Activated naive CD8-positive, alpha-beta T cell treated with anti-CD3 and anti-CD28 coated beads, Interleukin-2, amount 50 U/mL, for 24 hours (primary cell): Measurements from ENCODE around the gene ZNF880.
"Not testable (repeated sequence)": the region's sequence is repeated elsewhere in the genome, so short reads cannot be mapped to it uniquely, and the experiment has no call there.

Experiments used
- ATAC-seq: fragments of 150-1000 bp; cut with Tn5 transposase; one replicate; pipeline ENCODE4 v1.10.0; 2021
- DNase-seq: peaks from one replicate; pipeline ENCODE4 v3.0.0; 2021
- H3K27ac Mint-ChIP-seq: one replicate; pipeline ENCODE4 v1.8.0; 2021; ENCODE audit warnings: mild to moderate bottlenecking, mixed read lengths
- H3K27me3 Mint-ChIP-seq: one replicate; pipeline ENCODE4 v1.8.0; 2021; ENCODE audit warnings: mixed read lengths
- H3K36me3 Mint-ChIP-seq: one replicate; pipeline ENCODE4 v1.8.0; 2021; ENCODE audit warnings: low read depth, mixed read lengths
- H3K4me1 Mint-ChIP-seq: one replicate; pipeline ENCODE4 v1.8.0; 2021; ENCODE audit warnings: mixed read lengths
- H3K4me3 Mint-ChIP-seq: one replicate; pipeline ENCODE4 v1.8.0; 2021; ENCODE audit warnings: mild to moderate bottlenecking, moderate library complexity, mixed read lengths
- H3K9me3 Mint-ChIP-seq: one replicate; pipeline ENCODE4 v1.8.0; 2021; ENCODE audit warnings: mixed read lengths

Gene ZNF880

DNA sequence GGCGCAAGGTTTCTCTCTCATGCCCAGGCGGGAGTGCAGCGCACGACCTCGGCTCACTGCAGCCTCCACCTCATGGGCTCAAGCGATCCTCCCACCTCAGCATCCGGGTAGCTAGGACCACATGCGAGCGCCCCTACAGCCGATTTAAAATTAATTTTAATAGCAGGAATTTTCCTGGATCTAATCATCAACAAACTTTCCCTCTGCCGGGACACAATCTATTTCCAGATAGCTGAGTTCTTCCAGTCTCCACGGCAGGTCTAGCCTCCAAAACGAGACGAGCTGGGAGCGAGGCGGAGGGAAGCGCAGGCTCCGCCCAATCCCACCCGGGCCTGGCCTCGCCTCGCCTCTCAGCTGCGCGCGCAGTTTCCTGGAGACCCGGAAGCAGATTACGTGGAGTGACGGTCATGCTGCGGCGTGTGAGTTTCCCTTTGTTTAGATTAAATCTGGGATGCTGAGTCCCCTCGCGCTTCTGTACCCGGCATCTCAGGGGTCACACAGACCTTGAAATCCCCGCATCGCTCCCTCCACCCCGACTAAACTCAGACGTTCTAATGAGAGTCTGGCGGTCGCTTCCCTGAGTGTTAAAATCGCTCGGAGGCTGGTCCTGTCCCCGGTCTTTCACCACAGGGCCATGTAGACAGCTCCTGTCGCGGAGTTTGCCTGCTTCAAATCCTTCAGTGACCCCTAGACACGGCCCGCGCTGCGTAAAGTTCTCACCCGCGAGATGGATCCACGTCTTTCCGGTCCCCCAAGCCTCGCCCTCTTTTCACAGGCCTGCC is at the start of gene ZNF880:
Gene ZNF880, plus strand, starts transcription at position 365 of the 782 bp plus-strand sequence. Its CDS starts 43 bp downstream, at position 408.
- peaks cover 69% of the 10 kb centered on the region for H3K36me3 Mint-ChIP-seq
- H3K27ac Mint-ChIP-seq = peak within 1 kb of the TSS; percentile 93
- ATAC-seq (peak; percentile 98), DNase-seq (peak; percentile 94)
- H3K27me3 Mint-ChIP-seq = no peaks in the 10 kb centered on the region
- H3K4me1 Mint-ChIP-seq = peaks cover 16% of the 10 kb centered on the region
- H3K9me3 Mint-ChIP-seq = peaks cover 54% of the 10 kb centered on the region
- H3K4me3 Mint-ChIP-seq = peak within 1 kb of the TSS; percentile 85

DNA sequence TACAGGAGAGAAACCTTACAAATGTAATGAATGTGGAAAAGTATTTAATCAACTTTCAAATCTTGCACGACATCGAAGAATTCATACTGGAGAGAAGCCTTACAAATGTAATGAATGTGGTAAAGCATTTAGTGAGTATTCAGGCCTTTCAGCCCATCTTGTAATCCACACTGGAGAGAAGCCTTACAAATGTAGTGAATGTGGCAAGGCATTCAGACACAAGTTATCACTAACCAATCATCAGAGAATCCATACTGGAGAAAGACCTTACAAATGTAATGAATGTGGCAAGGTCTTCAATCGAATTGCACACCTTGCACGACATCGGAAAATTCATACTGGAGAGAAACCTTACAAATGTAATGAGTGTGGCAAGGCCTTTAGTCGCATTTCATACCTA is 47.3 kb upstream of the ZNF880 start:
- peaks cover 87% of the 10 kb centered on the region for H3K9me3 Mint-ChIP-seq
- H3K27me3 Mint-ChIP-seq = no peaks in the 10 kb centered on the region
- peaks cover 81% of the 10 kb centered on the region for H3K36me3 Mint-ChIP-seq
- no peaks in the 10 kb centered on the region for H3K4me1 Mint-ChIP-seq
- no peak for ATAC-seq
- no peak overlapping the region for H3K27ac Mint-ChIP-seq
- DNase-seq = no peak
- no peak overlapping the region for H3K4me3 Mint-ChIP-seq

GRCh38 chr19:52331757-52332156 is 38.0 kb upstream of the ZNF880 start:
- H3K27ac Mint-ChIP-seq = no peak overlapping the region
- peaks cover 3% of the 10 kb centered on the region for H3K27me3 Mint-ChIP-seq
- DNase-seq (no peak), ATAC-seq (no peak)
- peaks cover 7% of the 10 kb centered on the region for H3K4me1 Mint-ChIP-seq
- peaks cover 35% of the 10 kb centered on the region for H3K36me3 Mint-ChIP-seq
- no peak overlapping the region for H3K4me3 Mint-ChIP-seq
- H3K9me3 Mint-ChIP-seq = peaks cover 56% of the 10 kb centered on the region

DNA sequence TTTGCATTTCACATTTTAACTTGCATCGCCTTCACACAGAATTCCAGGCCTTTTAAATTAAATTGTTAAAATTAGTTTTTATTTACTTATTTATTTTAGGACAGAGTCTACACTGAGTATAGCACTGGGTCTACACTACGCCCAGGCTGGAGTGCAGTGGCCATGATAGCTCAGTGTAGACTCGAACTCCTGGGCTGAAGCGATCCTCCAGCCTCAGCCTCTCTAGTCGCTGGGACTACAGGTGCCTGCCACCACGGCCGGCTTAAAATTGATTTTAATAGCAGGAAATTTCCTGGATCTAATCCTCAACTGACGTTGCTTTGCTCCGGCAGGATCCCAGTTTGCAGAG is 34.0 kb upstream of the ZNF880 start:
- Mint-ChIP-seq H3K36me3 (peaks cover 40% of the 10 kb centered on the region), H3K4me1 (peaks cover 9% of the 10 kb centered on the region), H3K4me3 (peak overlapping the region; percentile 83), H3K9me3 (peaks cover 48% of the 10 kb centered on the region), H3K27ac (peak overlapping the region; percentile 88), H3K27me3 (peaks cover 3% of the 10 kb centered on the region)
- peak; percentile 33 for ATAC-seq
- no peak for DNase-seq

GRCh38 chr19:52336117-52336790 is 33.5 kb upstream of the ZNF880 start, which contains the start of gene ZNF610:
Gene ZNF610, plus strand, starts transcription at chr19:52336243. Its CDS starts 12,930 bp downstream, at chr19:52349173.
- Mint-ChIP-seq H3K9me3 (peaks cover 43% of the 10 kb centered on the region), H3K27ac (peak within 1 kb of the TSS; percentile 88), H3K36me3 (peaks cover 43% of the 10 kb centered on the region)

GRCh38 chr19:52336791-52337381 is 32.8 kb upstream of the ZNF880 start:
- Mint-ChIP-seq H3K9me3 (peaks cover 40% of the 10 kb centered on the region), H3K27ac (peak overlapping the region; percentile 88), H3K4me3 (peak overlapping the region; percentile 83), H3K4me1 (peaks cover 9% of the 10 kb centered on the region), H3K36me3 (peaks cover 40% of the 10 kb centered on the region), H3K27me3 (peaks cover 3% of the 10 kb centered on the region)
- ATAC-seq = no peak
- DNase-seq = peak; percentile 6

More at GRCh38 chr19:52336117-52336790, 33.5 kb upstream of the ZNF880 start, which contains the start of gene ZNF610:
- DNase-seq = peak; percentile 91
- peaks cover 3% of the 10 kb centered on the region for H3K27me3 Mint-ChIP-seq
- peak within 1 kb of the TSS; percentile 83 for H3K4me3 Mint-ChIP-seq
- ATAC-seq = peak; percentile 81
- peaks cover 9% of the 10 kb centered on the region for H3K4me1 Mint-ChIP-seq

GRCh38 chr19:52339022-52339421 is 30.7 kb upstream of the ZNF880 start:
- H3K4me3 Mint-ChIP-seq, H3K4me1 Mint-ChIP-seq, H3K27me3 Mint-ChIP-seq, DNase-seq, H3K27ac Mint-ChIP-seq, ATAC-seq: not testable (repeated sequence)
- Mint-ChIP-seq H3K36me3 (peaks cover 23% of the 10 kb centered on the region), H3K9me3 (peaks cover 28% of the 10 kb centered on the region)

DNA sequence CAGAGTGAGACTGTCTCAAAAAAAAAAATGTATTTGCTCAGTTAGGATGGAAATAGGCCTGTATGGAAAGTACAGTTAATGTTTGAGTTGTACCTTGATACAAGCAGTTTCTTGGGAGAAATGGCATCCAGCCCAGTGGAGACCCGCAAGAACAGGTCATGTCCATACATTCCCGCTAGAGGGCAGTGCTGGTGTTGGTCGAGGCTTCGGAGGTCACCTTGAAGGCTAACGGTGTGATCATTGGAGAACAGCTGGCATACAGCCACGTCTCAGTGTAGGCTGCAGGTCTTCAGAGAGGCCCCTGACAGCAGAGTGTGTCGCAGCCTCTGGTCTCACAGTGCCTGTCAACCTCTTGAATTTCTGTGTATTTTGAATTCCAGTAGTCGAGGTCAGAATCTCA is 26.2 kb upstream of the ZNF880 start:
- Mint-ChIP-seq H3K4me3 (no peak overlapping the region), H3K27me3 (no peaks in the 10 kb centered on the region), H3K36me3 (peaks cover 21% of the 10 kb centered on the region), H3K27ac (no peak overlapping the region), H3K9me3 (peaks cover 12% of the 10 kb centered on the region), H3K4me1 (no peaks in the 10 kb centered on the region)
- DNase-seq (peak; percentile 39), ATAC-seq (no peak)

DNA sequence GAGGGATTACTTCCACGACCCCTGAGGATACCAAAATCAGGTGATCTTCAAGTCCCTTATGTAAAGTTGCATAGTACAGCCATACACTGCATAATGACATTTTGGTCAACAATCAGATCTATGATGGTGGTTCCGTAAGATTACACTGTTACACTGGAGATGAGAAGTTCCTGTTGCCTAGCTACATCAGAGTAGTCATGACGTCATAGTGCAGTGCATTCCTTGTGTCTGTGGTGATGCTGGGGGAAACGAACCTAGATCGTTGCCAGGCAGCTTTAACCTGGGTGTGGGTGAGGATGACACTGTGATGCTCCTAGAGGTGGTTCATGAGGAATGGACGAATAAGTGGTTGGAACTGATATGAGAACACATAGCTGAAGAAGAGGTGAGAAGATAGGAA is 24.6 kb upstream of the ZNF880 start:
- H3K4me1 Mint-ChIP-seq = no peaks in the 10 kb centered on the region
- H3K27ac Mint-ChIP-seq = no peak overlapping the region
- peaks cover 29% of the 10 kb centered on the region for H3K36me3 Mint-ChIP-seq
- DNase-seq = no peak
- H3K9me3 Mint-ChIP-seq = peaks cover 23% of the 10 kb centered on the region
- H3K4me3 Mint-ChIP-seq = no peak overlapping the region
- no peak for ATAC-seq
- H3K27me3 Mint-ChIP-seq = no peaks in the 10 kb centered on the region

GRCh38 chr19:52351512-52351911 is 18.2 kb upstream of the ZNF880 start:
- Mint-ChIP-seq H3K4me1 (no peaks in the 10 kb centered on the region), H3K27ac (no peak overlapping the region), H3K27me3 (no peaks in the 10 kb centered on the region), H3K36me3 (peaks cover 63% of the 10 kb centered on the region), H3K9me3 (peaks cover 49% of the 10 kb centered on the region), H3K4me3 (no peak overlapping the region)
- no peak for ATAC-seq
- no peak for DNase-seq

DNA sequence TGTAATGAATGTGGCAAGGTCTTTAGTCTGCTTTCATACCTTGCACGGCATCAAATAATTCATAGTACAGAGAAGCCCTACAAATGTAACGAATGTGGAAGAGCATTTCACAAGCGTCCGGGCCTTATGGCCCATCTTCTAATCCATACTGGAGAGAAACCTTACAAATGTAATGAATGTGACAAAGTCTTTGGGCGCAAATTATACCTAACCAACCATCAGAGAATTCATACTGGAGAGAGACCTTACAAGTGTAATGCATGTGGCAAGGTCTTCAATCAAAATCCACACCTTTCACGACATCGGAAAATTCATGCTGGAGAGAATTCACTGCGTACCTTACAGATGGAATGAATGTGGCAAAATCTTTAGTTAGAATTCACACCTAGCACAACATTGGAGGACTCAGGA is 3.3 kb upstream of the ZNF880 start:
- Mint-ChIP-seq H3K36me3 (peaks cover 70% of the 10 kb centered on the region), H3K4me1 (peaks cover 16% of the 10 kb centered on the region), H3K27me3 (no peaks in the 10 kb centered on the region), H3K27ac (no peak overlapping the region), H3K4me3 (no peak overlapping the region), H3K9me3 (peaks cover 52% of the 10 kb centered on the region)
- ATAC-seq (no peak), DNase-seq (no peak)

- Mint-ChIP-seq H3K9me3 (peaks cover 55% of the 10 kb centered on the region), H3K36me3 (peaks cover 69% of the 10 kb centered on the region), H3K4me1 (peaks cover 16% of the 10 kb centered on the region), H3K27me3 (no peaks in the 10 kb centered on the region), H3K4me3 (peak overlapping the region; percentile 85), H3K27ac (peak overlapping the region; percentile 93)
- no peak for ATAC-seq
- no peak for DNase-seq
Measured at GRCh38 chr19:52370341-52370710, 603 bp downstream of the ZNF880 start.

- Mint-ChIP-seq H3K27me3 (no peaks in the 10 kb centered on the region), H3K27ac (no peak overlapping the region), H3K4me1 (no peaks in the 10 kb centered on the region), H3K36me3 (peaks cover 57% of the 10 kb centered on the region), H3K4me3 (no peak overlapping the region), H3K9me3 (peaks cover 46% of the 10 kb centered on the region)
- DNase-seq = no peak
- no peak for ATAC-seq
Measured at GRCh38 chr19:52391135-52391534, 21.4 kb downstream of the ZNF880 start.

DNA sequence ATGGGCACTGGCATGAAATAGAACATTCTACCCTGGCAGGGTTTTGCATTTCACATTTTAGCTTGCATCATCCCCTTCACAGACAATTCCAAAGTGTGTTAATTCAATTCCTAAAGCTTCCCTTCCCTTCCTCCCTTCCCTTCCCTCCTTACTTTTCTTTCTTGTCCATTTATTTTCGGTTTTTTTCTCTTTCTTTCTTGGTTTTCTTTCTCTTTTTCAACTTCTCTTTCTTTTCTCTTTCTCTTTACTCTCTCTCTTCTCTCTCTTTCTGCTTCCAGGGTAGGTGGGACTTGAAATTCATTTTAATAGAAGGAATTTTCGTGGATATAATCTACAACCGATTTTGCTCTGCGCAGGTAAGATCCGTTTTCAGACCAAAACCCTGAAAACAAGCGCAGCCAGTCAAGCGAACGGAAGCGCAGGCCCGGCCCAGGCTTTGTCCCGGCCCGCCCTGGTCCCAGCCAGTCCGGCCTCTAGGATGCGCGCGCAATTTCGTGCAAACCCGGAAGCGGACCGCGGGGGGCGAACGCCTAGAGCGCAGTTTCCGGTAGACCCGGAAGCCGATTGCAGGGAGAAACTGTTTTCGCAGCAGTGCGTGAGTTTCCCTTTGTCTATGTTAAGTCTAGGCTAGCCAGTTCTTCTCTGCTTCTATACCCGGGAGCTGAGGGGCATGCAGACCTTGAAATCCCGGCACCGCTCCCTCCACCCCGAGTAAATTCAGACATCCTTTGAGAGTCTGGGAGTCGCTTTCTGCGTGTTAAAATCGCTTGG is 27.8 kb downstream of the ZNF880 start, which contains the start of gene ZNF528:
Gene ZNF528, plus strand, starts transcription at position 540 of the 771 bp plus-strand sequence. CDS start 4,165 bp downstream, outside the sequence.
- H3K9me3 Mint-ChIP-seq = peaks cover 70% of the 10 kb centered on the region
- H3K27ac Mint-ChIP-seq = peak within 1 kb of the TSS; percentile 83
- ATAC-seq = peak; percentile 100
- peaks cover 15% of the 10 kb centered on the region for H3K4me1 Mint-ChIP-seq
- peak within 1 kb of the TSS; percentile 85 for H3K4me3 Mint-ChIP-seq
- no peaks in the 10 kb centered on the region for H3K27me3 Mint-ChIP-seq
- DNase-seq = peak; percentile 95
- peaks cover 76% of the 10 kb centered on the region for H3K36me3 Mint-ChIP-seq
